MM.1S (cell line): ENCODE data around the gene KBTBD13.

Source experiments
- DNase-seq: peaks from one replicate; pipeline ENCODE4 v3.0.0-alpha.2; 2015
- H2AFZ ChIP-seq: fragments of 300-600 bp; sonication (generic); 2 replicates; pipeline ENCODE4 v1.6.0; 2016; ENCODE audit warnings: antibody characterized with exemption, low read length
- H3F3A ChIP-seq: fragments of 300-600 bp; sonication (generic); 2 replicates; pipeline ENCODE4 v1.6.1; 2016; ENCODE audit warnings: mild to moderate bottlenecking, antibody characterized with exemption, low read length, moderate library complexity, mixed read lengths; ENCODE audit not compliant: insufficient read depth
- H3K27ac ChIP-seq: fragments of 300-600 bp; sonication (generic); 2 replicates; pipeline ENCODE4 v1.5.1; 2016; ENCODE audit warnings: mild to moderate bottlenecking, low read length
- H3K27me3 ChIP-seq: fragments of 300-600 bp; sonication (generic); replicated peaks from 2 replicates; pipeline ENCODE4 v1.6.0; 2016; ENCODE audit warnings: low read length; ENCODE audit not compliant: insufficient read depth
- H3K36me3 ChIP-seq: fragments of 300-600 bp; sonication (generic); replicated peaks from 2 replicates; pipeline ENCODE4 v1.6.1; 2016; ENCODE audit warnings: mild to moderate bottlenecking, low read length, mixed read lengths; ENCODE audit not compliant: insufficient read depth
- H3K4me1 ChIP-seq: fragments of 300-600 bp; sonication (generic); 2 replicates; pipeline ENCODE4 v1.6.1; 2016; ENCODE audit warnings: low read length, mixed read lengths
- H3K4me2 ChIP-seq: fragments of 300-600 bp; sonication (generic); 2 replicates; pipeline ENCODE4 v1.6.0; 2016; ENCODE audit warnings: low read depth, low read length
- H3K4me3 ChIP-seq: fragments of 300-600 bp; sonication (generic); 2 replicates; pipeline ENCODE4 v1.5.1; 2016; ENCODE audit warnings: low read length, mixed read lengths
- H3K79me2 ChIP-seq: fragments of 300-600 bp; sonication (generic); 2 replicates; pipeline ENCODE4 v1.6.1; 2016; ENCODE audit warnings: mixed run types, low read length, mixed read lengths
- H3K9ac ChIP-seq: fragments of 300-600 bp; sonication (generic); 2 replicates; pipeline ENCODE4 v1.6.1; 2016; ENCODE audit warnings: low read length, mixed read lengths
- H3K9me2 ChIP-seq: fragments of 300-600 bp; sonication (generic); replicated peaks from 2 replicates; pipeline ENCODE4 v1.6.1; 2016; ENCODE audit warnings: mild to moderate bottlenecking, low read length, mixed read lengths; ENCODE audit not compliant: insufficient read depth
- H3K9me3 ChIP-seq: fragments of 300-600 bp; sonication (generic); replicated peaks from 2 replicates; pipeline ENCODE4 v1.6.1; 2016; ENCODE audit warnings: mild to moderate bottlenecking, low read length, mixed read lengths; ENCODE audit not compliant: insufficient read depth
- H4K20me1 ChIP-seq: fragments of 300-600 bp; sonication (generic); 2 replicates; pipeline ENCODE4 v1.6.1; 2016; ENCODE audit warnings: mild to moderate bottlenecking, low read length, moderate library complexity, mixed read lengths; ENCODE audit not compliant: insufficient read depth
- EZH2 ChIP-seq: fragments of 300-600 bp; sonication (generic); optimal IDR thresholded peaks from 2 replicates; pipeline ENCODE3; 2017; ENCODE audit warnings: low read depth, mild to moderate bottlenecking, antibody characterized with exemption, low read length, mixed read lengths
- EZH2phosphoT487 ChIP-seq: fragments of 300-600 bp; sonication (generic); IDR thresholded peaks from 2 replicates; pipeline ENCODE4 v1.6.1; 2018; ENCODE audit warnings: antibody characterized with exemption, low read length
- TF ChIP-seq, protein P1 (sequence below): fragments of 300-600 bp; sonication (generic); IDR thresholded peaks from 2 replicates; pipeline ENCODE4 v1.5.1; 2016; ENCODE audit warnings: antibody characterized with exemption, low read length, mixed read lengths

KBTBD13 gene

DNA sequence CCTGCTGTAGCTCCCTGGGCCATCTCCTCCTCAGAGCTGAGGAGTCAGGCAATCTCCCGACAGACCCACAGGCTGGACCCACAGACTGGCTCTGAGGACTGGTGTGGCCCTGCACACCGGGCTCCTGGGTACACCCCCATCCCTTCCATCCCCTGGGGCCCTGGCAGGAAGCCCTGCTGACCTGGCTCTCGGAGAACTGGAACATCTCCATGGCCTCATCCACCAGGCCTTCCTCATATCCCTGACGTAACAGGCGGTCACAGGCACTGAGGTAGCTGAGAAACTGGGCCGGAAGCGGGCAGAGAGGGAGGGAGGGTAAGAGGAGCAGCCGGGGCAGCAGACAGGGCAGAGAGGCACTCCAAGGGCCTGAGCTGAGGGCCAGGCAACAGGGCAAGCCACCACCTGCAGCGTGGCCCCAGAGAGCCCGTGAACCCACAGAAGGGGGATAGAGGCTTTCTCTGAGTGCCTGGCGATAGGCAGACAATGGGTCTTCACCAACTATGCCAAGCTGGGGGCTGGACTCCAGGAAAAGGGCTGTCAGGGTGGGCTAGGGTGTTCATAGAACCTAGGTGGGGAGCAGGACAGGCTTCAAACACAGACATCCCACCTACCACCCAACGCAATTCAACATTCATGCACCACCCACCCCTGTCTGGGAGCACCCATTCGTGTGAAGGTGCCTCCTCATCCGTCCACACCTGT is 17.9 kb downstream of the KBTBD13 start:
- Histone ChIP-seq H3K4me3 (no peak overlapping the region), H3K27me3 (no peaks in the 10 kb centered on the region), H3K9ac (no peak overlapping the region), H3K27ac (no peak overlapping the region), H3K4me2 (no peak overlapping the region), H3K79me2 (no peaks in the 10 kb centered on the region), H3K9me3 (no peaks in the 10 kb centered on the region), H3K4me1 (no peaks in the 10 kb centered on the region), H3F3A (no peaks in the 10 kb centered on the region), H3K36me3 (no peaks in the 10 kb centered on the region), H4K20me1 (no peaks in the 10 kb centered on the region), H3K9me2 (no peaks in the 10 kb centered on the region), H2AFZ (no peak overlapping the region)
- DNase-seq = no peak
- TF ChIP-seq EZH2 (no peak), EZH2phosphoT487 (no peak)
- TF ChIP-seq, protein P1, sequence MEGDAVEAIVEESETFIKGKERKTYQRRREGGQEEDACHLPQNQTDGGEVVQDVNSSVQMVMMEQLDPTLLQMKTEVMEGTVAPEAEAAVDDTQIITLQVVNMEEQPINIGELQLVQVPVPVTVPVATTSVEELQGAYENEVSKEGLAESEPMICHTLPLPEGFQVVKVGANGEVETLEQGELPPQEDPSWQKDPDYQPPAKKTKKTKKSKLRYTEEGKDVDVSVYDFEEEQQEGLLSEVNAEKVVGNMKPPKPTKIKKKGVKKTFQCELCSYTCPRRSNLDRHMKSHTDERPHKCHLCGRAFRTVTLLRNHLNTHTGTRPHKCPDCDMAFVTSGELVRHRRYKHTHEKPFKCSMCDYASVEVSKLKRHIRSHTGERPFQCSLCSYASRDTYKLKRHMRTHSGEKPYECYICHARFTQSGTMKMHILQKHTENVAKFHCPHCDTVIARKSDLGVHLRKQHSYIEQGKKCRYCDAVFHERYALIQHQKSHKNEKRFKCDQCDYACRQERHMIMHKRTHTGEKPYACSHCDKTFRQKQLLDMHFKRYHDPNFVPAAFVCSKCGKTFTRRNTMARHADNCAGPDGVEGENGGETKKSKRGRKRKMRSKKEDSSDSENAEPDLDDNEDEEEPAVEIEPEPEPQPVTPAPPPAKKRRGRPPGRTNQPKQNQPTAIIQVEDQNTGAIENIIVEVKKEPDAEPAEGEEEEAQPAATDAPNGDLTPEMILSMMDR = no peak

GRCh38 chr15:65095011-65095746 is 18.6 kb downstream of the KBTBD13 start:
- H3F3A ChIP-seq = no peaks in the 10 kb centered on the region
- TF ChIP-seq, protein P1 = no peak
- TF ChIP-seq EZH2phosphoT487 (no peak), EZH2 (no peak)
- H3K27ac ChIP-seq = no peak overlapping the region
- no peak overlapping the region for H3K4me3 ChIP-seq
- H3K9me3 ChIP-seq = no peaks in the 10 kb centered on the region
- no peak overlapping the region for H3K9ac ChIP-seq
- no peaks in the 10 kb centered on the region for H3K27me3 ChIP-seq
- no peak for DNase-seq
- H4K20me1 ChIP-seq = no peaks in the 10 kb centered on the region
- H3K36me3 ChIP-seq = no peaks in the 10 kb centered on the region
- no peak overlapping the region for H2AFZ ChIP-seq
- no peaks in the 10 kb centered on the region for H3K79me2 ChIP-seq
- H3K9me2 ChIP-seq = no peaks in the 10 kb centered on the region
- H3K4me2 ChIP-seq = no peak overlapping the region
- no peaks in the 10 kb centered on the region for H3K4me1 ChIP-seq

GRCh38 chr15:65095747-65096104 is 19.2 kb downstream of the KBTBD13 start:
- Histone ChIP-seq H3K9ac (no peak overlapping the region), H4K20me1 (no peaks in the 10 kb centered on the region), H3K79me2 (no peaks in the 10 kb centered on the region), H3K9me3 (no peaks in the 10 kb centered on the region), H3K4me1 (no peaks in the 10 kb centered on the region), H3K4me2 (no peak overlapping the region), H3K4me3 (no peak overlapping the region), H3K27ac (no peak overlapping the region), H3K36me3 (no peaks in the 10 kb centered on the region), H3K27me3 (no peaks in the 10 kb centered on the region), H3K9me2 (no peaks in the 10 kb centered on the region), H2AFZ (no peak overlapping the region), H3F3A (no peaks in the 10 kb centered on the region)
- DNase-seq = no peak
- TF ChIP-seq, protein P1 = no peak
- TF ChIP-seq EZH2 (no peak), EZH2phosphoT487 (no peak)
